Stomach smooth muscle (tissue), 2 donors: ENCODE measurements around the gene RNF126.

Experiments
- H3K27ac ChIP-seq: one replicate; pipeline ENCODE4 v1.7.0; 2013; ENCODE audit warnings: mild to moderate bottlenecking, low read length, inconsistent platforms
- H3K27me3 ChIP-seq, 2 donors: one replicate each; pipeline ENCODE4 v1.7.0; 2013; ENCODE audit warnings: low read length in 2 of 2; ENCODE audit not compliant: insufficient read depth in 2 of 2, control insufficient read depth in 1 of 2
- H3K36me3 ChIP-seq, 2 donors: one replicate each; pipeline ENCODE4 v1.7.0; 2013; ENCODE audit warnings: low read length in 2 of 2; ENCODE audit not compliant: control insufficient read depth in 2 of 2, insufficient read depth in 2 of 2
- H3K4me1 ChIP-seq: one replicate; pipeline ENCODE4 v1.7.0; 2013; ENCODE audit warnings: low read length; ENCODE audit not compliant: control insufficient read depth, insufficient read depth
- H3K4me3 ChIP-seq, 2 donors: one replicate each; pipeline ENCODE4 v1.7.0; 2013; ENCODE audit warnings: low read length in 2 of 2
- H3K9ac ChIP-seq, 2 donors: one replicate each; pipeline ENCODE4 v1.7.0; 2013; ENCODE audit warnings: low read length in 2 of 2, mild to moderate bottlenecking in 1 of 2
- H3K9me3 ChIP-seq, 2 donors: one replicate each; pipeline ENCODE4 v1.7.0; 2013; ENCODE audit warnings: low read length in 2 of 2; ENCODE audit not compliant: control insufficient read depth in 2 of 2
- donor health status: healthy.
- donor health status: Pancreatic carcinoma.

RNF126 gene

GRCh38 chr19:616747-617526, 46.1 kb downstream of the RNF126 start:
- Histone ChIP-seq H3K9ac (no peak overlapping the region), H3K4me1 (no peaks in the 10 kb centered on the region), H3K36me3 (peaks cover 0 to 17% of the 10 kb centered on the region in 2 donors), H3K4me3 (no peak overlapping the region), H3K27me3 (peaks cover 0 to 3% of the 10 kb centered on the region in 2 donors), H3K9me3 (no peaks in the 10 kb centered on the region), H3K27ac (no peak overlapping the region)

- peaks cover 2% of the 10 kb centered on the region for H3K4me1 ChIP-seq
- H3K9me3 ChIP-seq: no peaks in the 10 kb centered on the region
- H3K4me3 ChIP-seq: no peak overlapping the region
- H3K27ac ChIP-seq: no peak overlapping the region
- peaks cover 0 to 3% of the 10 kb centered on the region in 2 donors for H3K27me3 ChIP-seq
- peaks cover 0 to 16% of the 10 kb centered on the region in 2 donors for H3K36me3 ChIP-seq
- H3K9ac ChIP-seq: no peak overlapping the region
Observed at GRCh38 chr19:616062-616700, 46.8 kb downstream of the RNF126 start.

- no peak overlapping the region for H3K9ac ChIP-seq
- H3K4me3 ChIP-seq: no peak overlapping the region
- peaks cover 7% of the 10 kb centered on the region for H3K4me1 ChIP-seq
- no peaks in the 10 kb centered on the region for H3K9me3 ChIP-seq
- H3K27ac ChIP-seq: no peak overlapping the region
- H3K36me3 ChIP-seq: peaks cover 0 to 16% of the 10 kb centered on the region in 2 donors
- peaks cover 0 to 3% of the 10 kb centered on the region in 2 donors for H3K27me3 ChIP-seq
Observed at GRCh38 chr19:615619-616018, 47.4 kb downstream of the RNF126 start.

GRCh38 chr19:613732-614567, 49.1 kb downstream of the RNF126 start:
- H3K9ac ChIP-seq: no peak overlapping the region
- H3K36me3 ChIP-seq: peaks cover 0 to 9% of the 10 kb centered on the region in 2 donors
- peaks cover 0 to 3% of the 10 kb centered on the region in 2 donors for H3K27me3 ChIP-seq
- no peaks in the 10 kb centered on the region for H3K9me3 ChIP-seq
- H3K4me1 ChIP-seq: peaks cover 7% of the 10 kb centered on the region
- H3K4me3 ChIP-seq: no peak overlapping the region
- no peak overlapping the region for H3K27ac ChIP-seq

GRCh38 chr19:612941-613340, 50.1 kb downstream of the RNF126 start:
- no peak overlapping the region for H3K27ac ChIP-seq
- H3K9me3 ChIP-seq: no peaks in the 10 kb centered on the region
- peaks cover 7% of the 10 kb centered on the region for H3K4me1 ChIP-seq
- peaks cover 0 to 3% of the 10 kb centered on the region in 2 donors for H3K27me3 ChIP-seq
- peaks cover 0 to 2% of the 10 kb centered on the region in 2 donors for H3K36me3 ChIP-seq
- H3K4me3 ChIP-seq: no peak overlapping the region
- no peak overlapping the region for H3K9ac ChIP-seq

GRCh38 chr19:611481-611868, 51.5 kb downstream of the RNF126 start:
- Histone ChIP-seq H3K27me3 (peaks cover 0 to 3% of the 10 kb centered on the region in 2 donors), H3K36me3 (no peaks in the 10 kb centered on the region), H3K27ac (no peak overlapping the region), H3K4me3 (no peak overlapping the region), H3K9ac (no peak overlapping the region), H3K4me1 (peaks cover 7% of the 10 kb centered on the region), H3K9me3 (no peaks in the 10 kb centered on the region)

GRCh38 chr19:610801-611480, 52.1 kb downstream of the RNF126 start:
- H3K4me1 ChIP-seq: peaks cover 7% of the 10 kb centered on the region
- no peak overlapping the region for H3K9ac ChIP-seq
- H3K27ac ChIP-seq: no peak overlapping the region
- peaks cover 0 to 3% of the 10 kb centered on the region in 2 donors for H3K27me3 ChIP-seq
- no peaks in the 10 kb centered on the region for H3K9me3 ChIP-seq
- H3K36me3 ChIP-seq: no peaks in the 10 kb centered on the region
- no peak overlapping the region for H3K4me3 ChIP-seq

GRCh38 chr19:610071-610800, 52.8 kb downstream of the RNF126 start:
- Histone ChIP-seq H3K9ac (no peak overlapping the region), H3K4me1 (peaks cover 7% of the 10 kb centered on the region), H3K27me3 (no peaks in the 10 kb centered on the region), H3K36me3 (no peaks in the 10 kb centered on the region), H3K9me3 (no peaks in the 10 kb centered on the region), H3K4me3 (no peak overlapping the region), H3K27ac (no peak overlapping the region)

GRCh38 chr19:609004-609346, 54.0 kb downstream of the RNF126 start:
- no peak overlapping the region for H3K27ac ChIP-seq

More at GRCh38 chr19:609004-609346, 54.0 kb downstream of the RNF126 start:
- no peak overlapping the region for H3K9ac ChIP-seq
- H3K4me1 ChIP-seq: peaks cover 7% of the 10 kb centered on the region
- no peaks in the 10 kb centered on the region for H3K36me3 ChIP-seq
- H3K27me3 ChIP-seq: no peaks in the 10 kb centered on the region
- H3K4me3 ChIP-seq: no peak overlapping the region
- H3K9me3 ChIP-seq: no peaks in the 10 kb centered on the region
